K562 (cell line): Measurements from ENCODE around the gene ERICH2. TPM values are rescaled to one million over a fixed set of nuclear protein-coding genes. Genes with fewer than 3 reads are reported as not detected.

Source experiments
- CTCF ChIP-seq, 3 experiments: IDR thresholded peaks in 2 of 3; conservative IDR thresholded peaks in 1 of 3; 2 replicates each; pipeline ENCODE4 v1.5.1; 2011 to 2012; ENCODE audit warnings: low read length in 3 of 3, mild to moderate bottlenecking in 3 of 3, control low read depth in 2 of 3, improper control_type of control experiment in 1 of 3, inconsistent platforms in 1 of 3, low read depth in 1 of 3, mixed read lengths in 1 of 3, moderate library complexity in 1 of 3; ENCODE audit not compliant: insufficient read depth in 2 of 3
- ELF4 ChIP-seq: fragments of 450-650 bp; formaldehyde crosslinking; IDR thresholded peaks from 2 replicates; pipeline ENCODE4 v1.4.0; 2022; ENCODE audit warnings: missing genetic modification characterization
- FOXP4 ChIP-seq: sonication (generic); formaldehyde crosslinking; IDR thresholded peaks from 2 replicates; pipeline ENCODE4 v1.8.0; 2022; ENCODE audit warnings: mild to moderate bottlenecking, missing genetic modification reagents, borderline replicate concordance
- IRF2 ChIP-seq: sonication (generic); formaldehyde crosslinking; IDR thresholded peaks from 2 replicates; pipeline ENCODE4 v1.8.1; 2022; ENCODE audit warnings: mild to moderate bottlenecking, missing genetic modification reagents
- MAFK ChIP-seq: IDR thresholded peaks from 2 replicates; pipeline ENCODE4 v1.6.1; 2011; ENCODE audit warnings: low read length, improper control_type of control experiment
- MIER1 ChIP-seq: fragments of 450-650 bp; IDR thresholded peaks from 2 replicates; pipeline ENCODE4 v1.6.1; 2016; ENCODE audit warnings: antibody characterized with exemption, mild to moderate bottlenecking, low read depth
- NR3C1 ChIP-seq: sonication (generic); formaldehyde crosslinking; IDR thresholded peaks from 2 replicates; pipeline ENCODE4 v1.8.1; 2022; ENCODE audit warnings: missing genetic modification reagents
- SMARCA4 ChIP-seq: fragments of 450-650 bp; IDR thresholded peaks from 2 replicates; pipeline ENCODE4 v1.6.1; 2016
- SMARCA5 ChIP-seq: fragments of 450-650 bp; IDR thresholded peaks from 2 replicates; pipeline ENCODE4 v1.6.1; 2016
- polyA plus RNA-seq, 8 experiments: library from polyadenylated mRNA; depleted of rRNA in 4 of 8; stranded (reverse) in 5 of 8; unstranded in 3 of 8; fragments of >200 nt; fragmentation: Nextera tagmentation in 2 of 8; fragmentation: Illumina TruSeq in 1 of 8; extraction: Ambion mirVana in 2 of 8; extraction: Trizol in 1 of 8; gene quantifications; 2 replicates each; pipeline versions ENCODE4 v1.2.1 to v1.2.3, GENCODE V29; 2011 to 2014; ENCODE audit warnings: inconsistent platforms in 1 of 8, missing spikeins in 1 of 8
- total RNA-seq, 7 experiments: library from RNA; depleted of rRNA in 6 of 7; stranded (reverse); fragments of >200 nt in 6 of 7; fragmentation: Illumina TruSeq in 2 of 7; extraction: Trizol in 2 of 7; gene quantifications; 2 replicates each; pipeline versions ENCODE4 v1.2.1 to v1.2.3, GENCODE V29; 2011 to 2021; ENCODE audit warnings: low replicate concordance in 1 of 7
- TF ChIP-seq, protein P1 (sequence below): fragments of 450-650 bp; IDR thresholded peaks from 2 replicates; pipeline ENCODE4 v1.6.1; 2016; ENCODE audit warnings: mild to moderate bottlenecking, moderate library complexity
- TF ChIP-seq, protein P2 (sequence below): fragments of 250-450 bp; sonication (Bioruptor Pico); IDR thresholded peaks from 2 replicates; pipeline ENCODE4 v1.8.0; 2021; ENCODE audit warnings: mild to moderate bottlenecking, moderate library complexity

The ERICH2 gene
- total and polyA plus RNA-seq, 9 of the 15 experiments (the other 6 are each of a cell fraction or from before 2014, with no cell fraction given): 0.85 to 2.4 (median 1.6) TPM

DNA sequence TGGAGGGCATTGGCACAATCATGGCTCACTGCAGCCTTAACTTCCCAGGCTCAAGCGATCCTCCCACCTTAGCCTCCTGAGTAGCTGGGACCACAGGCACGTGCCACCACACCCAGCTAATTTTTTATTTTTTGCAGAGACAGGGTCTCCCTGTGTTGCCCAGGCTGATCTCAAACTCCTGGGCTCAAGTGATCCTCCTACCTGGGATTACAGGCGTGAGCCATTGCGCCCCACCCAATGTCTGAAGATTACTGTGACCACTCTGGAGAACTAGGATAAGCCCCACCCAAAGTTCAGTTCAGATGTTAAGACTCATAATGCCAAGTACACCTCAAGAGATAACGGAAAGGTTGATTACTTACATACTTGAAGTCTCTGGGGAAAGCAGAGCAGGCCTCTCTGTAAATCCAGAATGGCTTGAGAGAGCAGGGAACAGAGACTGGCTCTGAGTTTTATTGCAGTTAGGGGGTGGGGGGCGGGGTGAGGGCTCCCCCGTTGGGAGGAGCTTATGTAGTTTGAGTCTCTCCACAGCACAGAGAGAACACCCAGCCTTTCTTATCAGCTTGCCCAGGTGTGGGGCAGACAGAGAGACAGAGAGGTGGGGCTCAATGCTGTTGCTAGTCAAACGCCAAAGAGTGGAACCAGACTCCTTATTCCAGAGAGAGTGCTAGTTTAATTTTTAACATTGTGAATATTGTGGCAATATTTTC is 26.5 kb upstream of the ERICH2 start (continued):
- no peak for TF ChIP-seq CTCF (IDR thresholded peaks at IDR 0.05 in 2 of 3, conservative IDR thresholded peaks at IDR 0.05 in 1 of 3; ENCODE audit: insufficient read depth in 2 of 3, low read depth in 1 of 3, low read length in 3 of 3)
- 0 out of 2 replicates have a peak, but pooled peaks have one; percentile 15 for TF ChIP-seq MIER1
- TF ChIP-seq, protein P1, sequence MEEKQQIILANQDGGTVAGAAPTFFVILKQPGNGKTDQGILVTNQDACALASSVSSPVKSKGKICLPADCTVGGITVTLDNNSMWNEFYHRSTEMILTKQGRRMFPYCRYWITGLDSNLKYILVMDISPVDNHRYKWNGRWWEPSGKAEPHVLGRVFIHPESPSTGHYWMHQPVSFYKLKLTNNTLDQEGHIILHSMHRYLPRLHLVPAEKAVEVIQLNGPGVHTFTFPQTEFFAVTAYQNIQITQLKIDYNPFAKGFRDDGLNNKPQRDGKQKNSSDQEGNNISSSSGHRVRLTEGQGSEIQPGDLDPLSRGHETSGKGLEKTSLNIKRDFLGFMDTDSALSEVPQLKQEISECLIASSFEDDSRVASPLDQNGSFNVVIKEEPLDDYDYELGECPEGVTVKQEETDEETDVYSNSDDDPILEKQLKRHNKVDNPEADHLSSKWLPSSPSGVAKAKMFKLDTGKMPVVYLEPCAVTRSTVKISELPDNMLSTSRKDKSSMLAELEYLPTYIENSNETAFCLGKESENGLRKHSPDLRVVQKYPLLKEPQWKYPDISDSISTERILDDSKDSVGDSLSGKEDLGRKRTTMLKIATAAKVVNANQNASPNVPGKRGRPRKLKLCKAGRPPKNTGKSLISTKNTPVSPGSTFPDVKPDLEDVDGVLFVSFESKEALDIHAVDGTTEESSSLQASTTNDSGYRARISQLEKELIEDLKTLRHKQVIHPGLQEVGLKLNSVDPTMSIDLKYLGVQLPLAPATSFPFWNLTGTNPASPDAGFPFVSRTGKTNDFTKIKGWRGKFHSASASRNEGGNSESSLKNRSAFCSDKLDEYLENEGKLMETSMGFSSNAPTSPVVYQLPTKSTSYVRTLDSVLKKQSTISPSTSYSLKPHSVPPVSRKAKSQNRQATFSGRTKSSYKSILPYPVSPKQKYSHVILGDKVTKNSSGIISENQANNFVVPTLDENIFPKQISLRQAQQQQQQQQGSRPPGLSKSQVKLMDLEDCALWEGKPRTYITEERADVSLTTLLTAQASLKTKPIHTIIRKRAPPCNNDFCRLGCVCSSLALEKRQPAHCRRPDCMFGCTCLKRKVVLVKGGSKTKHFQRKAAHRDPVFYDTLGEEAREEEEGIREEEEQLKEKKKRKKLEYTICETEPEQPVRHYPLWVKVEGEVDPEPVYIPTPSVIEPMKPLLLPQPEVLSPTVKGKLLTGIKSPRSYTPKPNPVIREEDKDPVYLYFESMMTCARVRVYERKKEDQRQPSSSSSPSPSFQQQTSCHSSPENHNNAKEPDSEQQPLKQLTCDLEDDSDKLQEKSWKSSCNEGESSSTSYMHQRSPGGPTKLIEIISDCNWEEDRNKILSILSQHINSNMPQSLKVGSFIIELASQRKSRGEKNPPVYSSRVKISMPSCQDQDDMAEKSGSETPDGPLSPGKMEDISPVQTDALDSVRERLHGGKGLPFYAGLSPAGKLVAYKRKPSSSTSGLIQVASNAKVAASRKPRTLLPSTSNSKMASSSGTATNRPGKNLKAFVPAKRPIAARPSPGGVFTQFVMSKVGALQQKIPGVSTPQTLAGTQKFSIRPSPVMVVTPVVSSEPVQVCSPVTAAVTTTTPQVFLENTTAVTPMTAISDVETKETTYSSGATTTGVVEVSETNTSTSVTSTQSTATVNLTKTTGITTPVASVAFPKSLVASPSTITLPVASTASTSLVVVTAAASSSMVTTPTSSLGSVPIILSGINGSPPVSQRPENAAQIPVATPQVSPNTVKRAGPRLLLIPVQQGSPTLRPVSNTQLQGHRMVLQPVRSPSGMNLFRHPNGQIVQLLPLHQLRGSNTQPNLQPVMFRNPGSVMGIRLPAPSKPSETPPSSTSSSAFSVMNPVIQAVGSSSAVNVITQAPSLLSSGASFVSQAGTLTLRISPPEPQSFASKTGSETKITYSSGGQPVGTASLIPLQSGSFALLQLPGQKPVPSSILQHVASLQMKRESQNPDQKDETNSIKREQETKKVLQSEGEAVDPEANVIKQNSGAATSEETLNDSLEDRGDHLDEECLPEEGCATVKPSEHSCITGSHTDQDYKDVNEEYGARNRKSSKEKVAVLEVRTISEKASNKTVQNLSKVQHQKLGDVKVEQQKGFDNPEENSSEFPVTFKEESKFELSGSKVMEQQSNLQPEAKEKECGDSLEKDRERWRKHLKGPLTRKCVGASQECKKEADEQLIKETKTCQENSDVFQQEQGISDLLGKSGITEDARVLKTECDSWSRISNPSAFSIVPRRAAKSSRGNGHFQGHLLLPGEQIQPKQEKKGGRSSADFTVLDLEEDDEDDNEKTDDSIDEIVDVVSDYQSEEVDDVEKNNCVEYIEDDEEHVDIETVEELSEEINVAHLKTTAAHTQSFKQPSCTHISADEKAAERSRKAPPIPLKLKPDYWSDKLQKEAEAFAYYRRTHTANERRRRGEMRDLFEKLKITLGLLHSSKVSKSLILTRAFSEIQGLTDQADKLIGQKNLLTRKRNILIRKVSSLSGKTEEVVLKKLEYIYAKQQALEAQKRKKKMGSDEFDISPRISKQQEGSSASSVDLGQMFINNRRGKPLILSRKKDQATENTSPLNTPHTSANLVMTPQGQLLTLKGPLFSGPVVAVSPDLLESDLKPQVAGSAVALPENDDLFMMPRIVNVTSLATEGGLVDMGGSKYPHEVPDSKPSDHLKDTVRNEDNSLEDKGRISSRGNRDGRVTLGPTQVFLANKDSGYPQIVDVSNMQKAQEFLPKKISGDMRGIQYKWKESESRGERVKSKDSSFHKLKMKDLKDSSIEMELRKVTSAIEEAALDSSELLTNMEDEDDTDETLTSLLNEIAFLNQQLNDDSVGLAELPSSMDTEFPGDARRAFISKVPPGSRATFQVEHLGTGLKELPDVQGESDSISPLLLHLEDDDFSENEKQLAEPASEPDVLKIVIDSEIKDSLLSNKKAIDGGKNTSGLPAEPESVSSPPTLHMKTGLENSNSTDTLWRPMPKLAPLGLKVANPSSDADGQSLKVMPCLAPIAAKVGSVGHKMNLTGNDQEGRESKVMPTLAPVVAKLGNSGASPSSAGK: 0 out of 2 replicates have a peak, but pooled peaks have one; percentile 12
- TF ChIP-seq ELF4 (CRISPR knock-in tag): no peak
- TF ChIP-seq MAFK: no peak
- no peak for TF ChIP-seq SMARCA5
- TF ChIP-seq SMARCA4: peak; percentile 75
- TF ChIP-seq, protein P2, sequence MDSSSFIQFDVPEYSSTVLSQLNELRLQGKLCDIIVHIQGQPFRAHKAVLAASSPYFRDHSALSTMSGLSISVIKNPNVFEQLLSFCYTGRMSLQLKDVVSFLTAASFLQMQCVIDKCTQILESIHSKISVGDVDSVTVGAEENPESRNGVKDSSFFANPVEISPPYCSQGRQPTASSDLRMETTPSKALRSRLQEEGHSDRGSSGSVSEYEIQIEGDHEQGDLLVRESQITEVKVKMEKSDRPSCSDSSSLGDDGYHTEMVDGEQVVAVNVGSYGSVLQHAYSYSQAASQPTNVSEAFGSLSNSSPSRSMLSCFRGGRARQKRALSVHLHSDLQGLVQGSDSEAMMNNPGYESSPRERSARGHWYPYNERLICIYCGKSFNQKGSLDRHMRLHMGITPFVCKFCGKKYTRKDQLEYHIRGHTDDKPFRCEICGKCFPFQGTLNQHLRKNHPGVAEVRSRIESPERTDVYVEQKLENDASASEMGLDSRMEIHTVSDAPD (CRISPR knock-in tag): no peak
- no peak for TF ChIP-seq NR3C1 (CRISPR knock-in tag)
- no peak for TF ChIP-seq FOXP4 (CRISPR knock-in tag)
- no peak for TF ChIP-seq IRF2 (CRISPR knock-in tag)
